ENCODE results near the gene SHTN1. TPM values are rescaled to one million over a fixed set of nuclear protein-coding genes. Genes with fewer than 3 reads are reported as not detected.

SHTN1 gene
- total and polyA plus RNA-seq, 2 experiments from 2014 or later, result 6.7 to 8.0 TPM

- TF ChIP-seq ZNF462 (CRISPR knock-in tag; IDR thresholded peaks at IDR 0.05) (no peak), JUNB (IDR thresholded peaks at IDR 0.05; ENCODE audit: unreplicated experiment) (no peak), CTCF (conservative IDR thresholded peaks at IDR 0.05; ENCODE audit: low read depth in 2 of 2) (no peak), ZNF331 (CRISPR knock-in tag; IDR thresholded peaks at IDR 0.05; ENCODE audit: low read depth) (no peak), EZH2 (IDR thresholded peaks at IDR 0.05; ENCODE audit: low read depth, unreplicated experiment) (no peak), EZH2phosphoT487 (IDR thresholded peaks at IDR 0.05; ENCODE audit: unreplicated experiment) (no peak), CREB1 (CRISPR knock-in tag; IDR thresholded peaks at IDR 0.05; ENCODE audit: low read depth) (no peak), ZNF114 (CRISPR knock-in tag; IDR thresholded peaks at IDR 0.05) (no peak), STAT1 (IDR thresholded peaks at IDR 0.05; ENCODE audit: unreplicated experiment) (no peak), POLR2AphosphoS5 (IDR thresholded peaks at IDR 0.05; ENCODE audit: low read depth) (no peak)
These were observed 92.8 kb downstream of the SHTN1 start (continued) for GRCh38 chr10:116912162-116912561.
